22Rv1 (cell line): ENCODE data around the gene OR6M1.

Experiments used
- H3K27ac ChIP-seq: fragments of 450-650 bp; 2 replicates; pipeline ENCODE4 v1.5.1; 2017
- CTCF ChIP-seq: fragments of 450-650 bp; IDR thresholded peaks from 2 replicates; pipeline ENCODE4 v1.5.1; 2017; ENCODE audit warnings: mild to moderate bottlenecking
- ZFX ChIP-seq: fragments of 450-650 bp; IDR thresholded peaks from 2 replicates; pipeline ENCODE4 v1.6.1; 2017; ENCODE audit warnings: antibody characterized with exemption, borderline replicate concordance

The OR6M1 gene

GRCh38 chr11:123762422-123762821 lies 43.7 kb downstream of the OR6M1 start:
- TF ChIP-seq ZFX (no peak), CTCF (no peak)
- H3K27ac ChIP-seq = no peak overlapping the region

- TF ChIP-seq ZFX = no peak
- no peak for TF ChIP-seq CTCF
- H3K27ac ChIP-seq = no peak overlapping the region
Measured at GRCh38 chr11:123760894-123761293, 45.3 kb downstream of the OR6M1 start.

GRCh38 chr11:123757976-123758375 lies 48.2 kb downstream of the OR6M1 start:
- H3K27ac ChIP-seq = no peak overlapping the region
- TF ChIP-seq ZFX (no peak), CTCF (no peak)

- no peak for TF ChIP-seq ZFX
- no peak for TF ChIP-seq CTCF
- no peak overlapping the region for H3K27ac ChIP-seq
Measured at GRCh38 chr11:123755813-123756212, 50.3 kb downstream of the OR6M1 start.
